Stimulated activated CD8-positive, alpha-beta memory T cell treated with anti-CD3 and anti-CD28 coated beads, Interleukin-15, amount 100 ng/mL, for 48 hours (primary cell): Measurements from ENCODE around the gene BMP2K.
"Not testable (repeated sequence)": the region's sequence is repeated elsewhere in the genome, so short reads cannot be mapped to it uniquely, and the experiment has no call there.

ENCODE experiments used
- DNase-seq, 2 donors: peaks; one replicate each; pipeline ENCODE4 v3.0.0-alpha.2; 2020; ENCODE audit warnings: low read depth in 2 of 2

The BMP2K gene

GRCh38 chr4:78788007-78788889, 12.1 kb downstream of the BMP2K start:
- no peak for DNase-seq

- DNase-seq = not testable (repeated sequence)
Observed at GRCh38 chr4:78795594-78796416, 19.7 kb downstream of the BMP2K start.

- DNase-seq = no peak
Observed at GRCh38 chr4:78796526-78796925, 20.4 kb downstream of the BMP2K start.

GRCh38 chr4:78797777-78798284, 21.7 kb downstream of the BMP2K start:
- no peak for DNase-seq

GRCh38 chr4:78799551-78800495, 23.7 kb downstream of the BMP2K start:
- DNase-seq = no peak

- DNase-seq = no peak
Observed at GRCh38 chr4:78800965-78801364, 24.8 kb downstream of the BMP2K start.

GRCh38 chr4:78803983-78804382, 27.8 kb downstream of the BMP2K start:
- DNase-seq = no peak

GRCh38 chr4:78806943-78807460, 30.9 kb downstream of the BMP2K start:
- no peak for DNase-seq

GRCh38 chr4:78809295-78809694, 33.1 kb downstream of the BMP2K start:
- DNase-seq = no peak

GRCh38 chr4:78809928-78810835, 34.0 kb downstream of the BMP2K start:
- DNase-seq = no peak

GRCh38 chr4:78811034-78811433, 34.9 kb downstream of the BMP2K start:
- no peak for DNase-seq

GRCh38 chr4:78818530-78819079, 42.5 kb downstream of the BMP2K start:
- DNase-seq = no peak

GRCh38 chr4:78824001-78824400, 47.9 kb downstream of the BMP2K start:
- DNase-seq = no peak

GRCh38 chr4:78827191-78827590, 51.0 kb downstream of the BMP2K start:
- no peak for DNase-seq

- DNase-seq = no peak
Observed at GRCh38 chr4:78829296-78829695, 53.1 kb downstream of the BMP2K start.

GRCh38 chr4:78839676-78840075, 63.5 kb downstream of the BMP2K start:
- DNase-seq = not testable (repeated sequence)

- DNase-seq = not testable (repeated sequence)
Observed at GRCh38 chr4:78840286-78840685, 64.1 kb downstream of the BMP2K start.

- DNase-seq = no peak
Observed at GRCh38 chr4:78845472-78845871, 69.3 kb downstream of the BMP2K start.

- DNase-seq = no peak
Observed at GRCh38 chr4:78846258-78846657, 70.1 kb downstream of the BMP2K start.

- DNase-seq = no peak
Observed at GRCh38 chr4:78862314-78862737, 86.2 kb downstream of the BMP2K start.
